GM19239 (cell line): ENCODE results near the gene ARVCF.
"Not testable (repeated sequence)": the region's sequence is repeated elsewhere in the genome, so short reads cannot be mapped to it uniquely, and the experiment has no call there.

Experiments
- DNase-seq: peaks from one replicate; pipeline ENCODE4 v3.0.0; 2011; ENCODE audit warnings: low spot score; ENCODE audit not compliant: insufficient read length
- FAIRE-seq: peaks from 2 replicates; lab custom pipeline; 2011; peaks lifted over from hg19 to GRCh38; lab: Jason Lieb, UNC

Gene ARVCF

DNA sequence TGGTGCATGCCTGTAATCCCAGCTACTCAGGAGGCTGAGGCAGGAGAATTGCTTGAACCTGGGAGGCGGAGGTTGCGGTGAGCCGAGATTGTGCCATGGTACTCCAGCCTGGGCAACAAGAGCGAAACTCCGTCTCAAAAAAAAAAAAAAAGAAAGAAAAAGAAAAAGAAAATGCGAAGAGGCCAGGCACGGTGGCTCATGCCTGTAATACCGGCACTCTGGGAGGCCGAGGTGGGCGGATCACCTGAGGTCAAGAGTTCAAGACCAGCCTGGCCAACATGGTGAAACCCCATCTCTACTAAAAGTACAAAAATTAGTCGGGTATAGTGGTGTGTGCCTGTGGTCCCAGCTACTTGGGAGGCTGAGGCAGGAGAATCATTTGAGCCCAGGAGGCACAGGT lies 90.6 kb downstream of the ARVCF start:
- not testable (repeated sequence) for DNase-seq, FAIRE-seq

- DNase-seq (no peak), FAIRE-seq (no peak)
Measured at GRCh38 chr22:19923914-19924513, 92.6 kb downstream of the ARVCF start.

DNA sequence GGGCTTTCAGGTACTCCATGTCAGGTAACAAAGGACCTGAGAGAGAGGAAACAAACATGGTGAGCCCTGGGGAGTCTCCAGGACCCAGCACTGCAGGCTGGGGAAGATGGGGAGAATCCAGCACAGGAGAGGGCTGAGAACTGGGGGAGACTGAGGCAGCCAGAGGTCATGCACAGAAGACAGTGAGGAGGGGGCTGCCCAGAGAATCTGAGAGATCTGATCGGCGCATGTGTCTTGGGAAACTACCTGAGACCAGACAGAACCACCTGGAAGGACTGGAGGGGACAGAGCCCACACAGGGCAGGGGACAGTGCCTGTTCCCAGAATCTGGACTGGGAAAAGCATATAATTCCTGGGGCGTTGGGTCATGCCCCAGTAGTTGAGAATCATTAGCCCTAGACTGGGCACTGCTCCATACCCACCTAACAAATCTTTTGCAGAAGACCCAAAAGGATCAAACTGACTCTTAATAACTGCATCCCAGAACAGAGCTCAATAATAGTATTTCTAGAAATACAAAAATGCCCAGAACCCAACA lies 95.0 kb downstream of the ARVCF start:
- DNase-seq (no peak), FAIRE-seq (no peak)
